ENCODE results near the gene SUMF1. TPM values are rescaled to one million over a fixed set of nuclear protein-coding genes. Genes with fewer than 3 reads are reported as not detected.

The SUMF1 gene
- total and polyA plus RNA-seq, 2 of the 13 experiments (the other 11 are each of a cell fraction or from before 2014, with no cell fraction given): 18.5 to 28.9 TPM

- TF ChIP-seq RERE (CRISPR knock-in tag; IDR thresholded peaks at IDR 0.05; ENCODE audit: low read depth) (no peak), TOPORS (CRISPR knock-in tag; IDR thresholded peaks at IDR 0.05) (no peak), ARID5B (CRISPR knock-in tag; IDR thresholded peaks at IDR 0.05) (peak; percentile 55; the same call in 1 of the 2 replicates), ZBTB7A (CRISPR knock-in tag; IDR thresholded peaks at IDR 0.05) (no peak), PHF8 (CRISPR knock-in tag; IDR thresholded peaks at IDR 0.05) (no peak), ZBTB34 (CRISPR knock-in tag; IDR thresholded peaks at IDR 0.05) (no peak), HDAC2 (CRISPR knock-in tag; IDR thresholded peaks at IDR 0.05) (0 out of 2 replicates have a peak, but pooled peaks have one; percentile 30), KDM5A (IDR thresholded peaks at IDR 0.05; ENCODE audit: borderline replicate concordance, low read length) (no peak), ZFY (CRISPR knock-in tag; IDR thresholded peaks at IDR 0.05) (0 out of 2 replicates have a peak, but pooled peaks have one; percentile 14), ZBTB7B (CRISPR knock-in tag; IDR thresholded peaks at IDR 0.05) (no peak), ATAD3A (CRISPR knock-in tag; IDR thresholded peaks at IDR 0.05) (no peak), FOXP1 (IDR thresholded peaks at IDR 0.05) (no peak), FOXP1 (CRISPR knock-in tag; IDR thresholded peaks at IDR 0.05) (0 out of 2 replicates have a peak, but pooled peaks have one; percentile 19), ZBTB2 (CRISPR knock-in tag; IDR thresholded peaks at IDR 0.05; ENCODE audit: low read depth) (no peak), ZNF672 (CRISPR knock-in tag; IDR thresholded peaks at IDR 0.05) (no peak), GABPB1 (CRISPR knock-in tag; IDR thresholded peaks at IDR 0.05) (peak; percentile 60), RFX5 (IDR thresholded peaks at IDR 0.05; ENCODE audit: low read depth, low read length) (no peak)
Observed at GRCh38 chr3:4512895-4513616, 46.0 kb upstream of the SUMF1 start (continued).
